Measurements from ENCODE around the gene DPP10. TPM values are rescaled to one million over a fixed set of nuclear protein-coding genes. Genes with fewer than 3 reads are reported as not detected.
A peak's percentile ranks its signal among the peaks of the same experiment; 100 is the strongest.
"Not testable (repeated sequence)": the region's sequence is repeated elsewhere in the genome, so short reads cannot be mapped to it uniquely, and the experiment has no call there.

Gene DPP10
- total RNA-seq, 2 donors from 2014 or later: not detected

- Mint-ChIP-seq H3K4me3 (no peak overlapping the region), H3K4me1 (ENCODE audit: low read depth) (no peaks in the 10 kb centered on the region), H3K9me3 (no peaks in the 10 kb centered on the region), H3K27ac (no peak overlapping the region), H3K36me3 (ENCODE audit: insufficient read depth in 2 of 2) (no peaks in the 10 kb centered on the region), H3K27me3 (ENCODE audit: low read depth) (no peaks in the 10 kb centered on the region)
- DNase-seq (no peak), ATAC-seq (replicated peaks in 1 of 2) (no peak)
Measured at GRCh38 chr2:114464961-114465706, 22.7 kb downstream of the DPP10 start.

- H3K36me3 Mint-ChIP-seq (ENCODE audit: insufficient read depth in 2 of 2): no peaks in the 10 kb centered on the region
- no peaks in the 10 kb centered on the region for H3K4me1 Mint-ChIP-seq (ENCODE audit: low read depth)
- DNase-seq (no peak), ATAC-seq (replicated peaks in 1 of 2) (no peak)
- H3K4me3 Mint-ChIP-seq: no peak overlapping the region
- H3K9me3 Mint-ChIP-seq: no peaks in the 10 kb centered on the region
- H3K27ac Mint-ChIP-seq: no peak overlapping the region
- H3K27me3 Mint-ChIP-seq (ENCODE audit: low read depth): no peaks in the 10 kb centered on the region
Measured at GRCh38 chr2:114468343-114468742, 25.9 kb downstream of the DPP10 start.

- DNase-seq (no peak), ATAC-seq (replicated peaks in 1 of 2) (no peak)
- Mint-ChIP-seq H3K27me3 (ENCODE audit: low read depth) (no peaks in the 10 kb centered on the region), H3K27ac (no peak overlapping the region), H3K4me1 (ENCODE audit: low read depth) (no peaks in the 10 kb centered on the region), H3K4me3 (no peak overlapping the region), H3K9me3 (no peaks in the 10 kb centered on the region), H3K36me3 (ENCODE audit: insufficient read depth in 2 of 2) (no peaks in the 10 kb centered on the region)
Measured at GRCh38 chr2:114472246-114472645, 29.8 kb downstream of the DPP10 start.

- H3K27ac Mint-ChIP-seq: no peak overlapping the region
- H3K36me3 Mint-ChIP-seq (ENCODE audit: insufficient read depth in 2 of 2): no peaks in the 10 kb centered on the region
- H3K27me3 Mint-ChIP-seq (ENCODE audit: low read depth): no peaks in the 10 kb centered on the region
- DNase-seq: no peak
- no peaks in the 10 kb centered on the region for H3K9me3 Mint-ChIP-seq
- no peak for ATAC-seq (replicated peaks in 1 of 2)
- no peak overlapping the region for H3K4me3 Mint-ChIP-seq
- no peaks in the 10 kb centered on the region for H3K4me1 Mint-ChIP-seq (ENCODE audit: low read depth)
Measured at GRCh38 chr2:114472726-114473125, 30.3 kb downstream of the DPP10 start.

GRCh38 chr2:114488841-114489530 lies 46.5 kb downstream of the DPP10 start:
- Mint-ChIP-seq H3K27me3 (ENCODE audit: low read depth) (no peaks in the 10 kb centered on the region), H3K4me3 (no peak overlapping the region), H3K36me3 (ENCODE audit: insufficient read depth in 2 of 2) (no peaks in the 10 kb centered on the region), H3K9me3 (no peaks in the 10 kb centered on the region), H3K4me1 (ENCODE audit: low read depth) (no peaks in the 10 kb centered on the region), H3K27ac (no peak overlapping the region)
- no peak for DNase-seq
- ATAC-seq (replicated peaks in 1 of 2): no peak

- no peaks in the 10 kb centered on the region for H3K9me3 Mint-ChIP-seq
- no peaks in the 10 kb centered on the region for H3K27me3 Mint-ChIP-seq (ENCODE audit: low read depth)
- no peak overlapping the region for H3K27ac Mint-ChIP-seq
- H3K36me3 Mint-ChIP-seq (ENCODE audit: insufficient read depth in 2 of 2): no peaks in the 10 kb centered on the region
- ATAC-seq (replicated peaks in 1 of 2) (no peak), DNase-seq (no peak)
- H3K4me3 Mint-ChIP-seq: no peak overlapping the region
- no peaks in the 10 kb centered on the region for H3K4me1 Mint-ChIP-seq (ENCODE audit: low read depth)
Measured at GRCh38 chr2:114495046-114495445, 52.6 kb downstream of the DPP10 start.

GRCh38 chr2:114496959-114497358 lies 54.5 kb downstream of the DPP10 start:
- H3K27ac Mint-ChIP-seq: no peak overlapping the region
- no peaks in the 10 kb centered on the region for H3K36me3 Mint-ChIP-seq (ENCODE audit: insufficient read depth in 2 of 2)
- ATAC-seq (replicated peaks in 1 of 2) (no peak), DNase-seq (no peak)
- H3K27me3 Mint-ChIP-seq (ENCODE audit: low read depth): no peaks in the 10 kb centered on the region
- no peak overlapping the region for H3K4me3 Mint-ChIP-seq
- H3K9me3 Mint-ChIP-seq: no peaks in the 10 kb centered on the region
- no peaks in the 10 kb centered on the region for H3K4me1 Mint-ChIP-seq (ENCODE audit: low read depth)

- Mint-ChIP-seq H3K27ac (no peak overlapping the region), H3K4me1 (ENCODE audit: low read depth) (no peaks in the 10 kb centered on the region), H3K4me3 (no peak overlapping the region), H3K36me3 (ENCODE audit: insufficient read depth in 2 of 2) (no peaks in the 10 kb centered on the region), H3K9me3 (no peaks in the 10 kb centered on the region), H3K27me3 (ENCODE audit: low read depth) (peaks cover 5% of the 10 kb centered on the region)
- ATAC-seq (replicated peaks in 1 of 2): no peak
- DNase-seq: no peak
Measured at GRCh38 chr2:114499101-114499500, 56.7 kb downstream of the DPP10 start.

GRCh38 chr2:114507744-114508143 lies 65.3 kb downstream of the DPP10 start:
- DNase-seq (no peak), ATAC-seq (replicated peaks in 1 of 2) (no peak)
- Mint-ChIP-seq H3K4me1 (ENCODE audit: low read depth) (no peaks in the 10 kb centered on the region), H3K4me3 (no peak overlapping the region), H3K9me3 (no peaks in the 10 kb centered on the region), H3K27ac (peak overlapping the region; percentile 8), H3K27me3 (ENCODE audit: low read depth) (peaks cover 5% of the 10 kb centered on the region), H3K36me3 (ENCODE audit: insufficient read depth in 2 of 2) (no peaks in the 10 kb centered on the region)

GRCh38 chr2:114515882-114516281 lies 73.4 kb downstream of the DPP10 start:
- no peak overlapping the region for H3K4me3 Mint-ChIP-seq
- peaks cover 11% of the 10 kb centered on the region for H3K27me3 Mint-ChIP-seq (ENCODE audit: low read depth)
- DNase-seq (no peak), ATAC-seq (replicated peaks in 1 of 2) (no peak)
- no peaks in the 10 kb centered on the region for H3K4me1 Mint-ChIP-seq (ENCODE audit: low read depth)
- peaks cover 0 to 3% of the 10 kb centered on the region in 2 donors for H3K9me3 Mint-ChIP-seq
- H3K36me3 Mint-ChIP-seq (ENCODE audit: insufficient read depth in 2 of 2): no peaks in the 10 kb centered on the region
- H3K27ac Mint-ChIP-seq: no peak overlapping the region

- Mint-ChIP-seq H3K9me3 (peaks cover 2 to 3% of the 10 kb centered on the region in 2 donors), H3K4me3 (no peak overlapping the region), H3K27me3 (ENCODE audit: low read depth) (peaks cover 11% of the 10 kb centered on the region), H3K4me1 (ENCODE audit: low read depth) (no peaks in the 10 kb centered on the region), H3K27ac (no peak overlapping the region), H3K36me3 (ENCODE audit: insufficient read depth in 2 of 2) (no peaks in the 10 kb centered on the region)
- ATAC-seq (replicated peaks in 1 of 2): no peak
- no peak for DNase-seq
Measured at GRCh38 chr2:114517580-114517979, 75.1 kb downstream of the DPP10 start.

GRCh38 chr2:114518738-114519137 lies 76.3 kb downstream of the DPP10 start:
- no peak for ATAC-seq (replicated peaks in 1 of 2)
- H3K4me3 Mint-ChIP-seq: no peak overlapping the region
- H3K36me3 Mint-ChIP-seq (ENCODE audit: insufficient read depth in 2 of 2): no peaks in the 10 kb centered on the region

GRCh38 chr2:114522612-114523011 lies 80.2 kb downstream of the DPP10 start:
- H3K4me1 Mint-ChIP-seq (ENCODE audit: low read depth); ATAC-seq (replicated peaks in 1 of 2); H3K36me3 Mint-ChIP-seq (ENCODE audit: insufficient read depth in 2 of 2); H3K9me3 Mint-ChIP-seq; H3K27me3 Mint-ChIP-seq (ENCODE audit: low read depth); H3K4me3 Mint-ChIP-seq; DNase-seq; H3K27ac Mint-ChIP-seq: not testable (repeated sequence)

More at GRCh38 chr2:114518738-114519137, 76.3 kb downstream of the DPP10 start:
- Mint-ChIP-seq H3K4me1 (ENCODE audit: low read depth) (no peaks in the 10 kb centered on the region), H3K27me3 (ENCODE audit: low read depth) (peaks cover 11% of the 10 kb centered on the region), H3K27ac (no peak overlapping the region), H3K9me3 (peaks cover 3 to 5% of the 10 kb centered on the region in 2 donors)
- no peak for DNase-seq

GRCh38 chr2:114525955-114526354 lies 83.5 kb downstream of the DPP10 start:
- Mint-ChIP-seq H3K36me3 (ENCODE audit: insufficient read depth in 2 of 2) (no peaks in the 10 kb centered on the region), H3K4me3 (no peak overlapping the region), H3K4me1 (ENCODE audit: low read depth) (no peaks in the 10 kb centered on the region), H3K9me3 (peaks cover 2 to 5% of the 10 kb centered on the region in 2 donors), H3K27ac (no peak overlapping the region), H3K27me3 (ENCODE audit: low read depth) (no peaks in the 10 kb centered on the region)
- DNase-seq (no peak), ATAC-seq (replicated peaks in 1 of 2) (no peak)

All from activated T-cell treated with anti-CD3 and anti-CD28 coated beads, Interleukin-2, amount 50 U/mL, for 72 hours (primary cell).